SK-N-SH treated with all-trans-retinoic acid at 6 μM for 48 hours (cell line): Measurements from ENCODE around the gene IQCK.

Source experiments
- ATAC-seq: fragments of 200-7000 bp; cut with Tn5 transposase; 3 replicates; pipeline ENCODE4 v1.9.1; 2020; ENCODE audit warnings: mild to moderate bottlenecking, moderate library complexity
- ARNTL ChIP-seq: fragments of 450-650 bp; formaldehyde crosslinking; IDR thresholded peaks from 2 replicates; pipeline ENCODE4 v1.5.0; 2020; ENCODE audit warnings: low read depth, mild to moderate bottlenecking, moderate library complexity, borderline replicate concordance
- BACH2 ChIP-seq: fragments of 250-450 bp; sonication (Bioruptor Pico); IDR thresholded peaks from 2 replicates; pipeline ENCODE4 v1.9.0; 2021; ENCODE audit warnings: mild to moderate bottlenecking, borderline replicate concordance
- CREB5 ChIP-seq: fragments of 250-450 bp; sonication (Bioruptor Pico); IDR thresholded peaks from 2 replicates; pipeline ENCODE4 v1.5.1; 2020; ENCODE audit warnings: low read depth, mild to moderate bottlenecking, moderate library complexity
- CSDC2 ChIP-seq: fragments of 250-450 bp; sonication (Bioruptor Pico); IDR thresholded peaks from 2 replicates; pipeline ENCODE4 v1.5.0; 2020; ENCODE audit warnings: mild to moderate bottlenecking, moderate library complexity
- ESRRG ChIP-seq: fragments of 250-450 bp; sonication (Bioruptor Pico); IDR thresholded peaks from 2 replicates; pipeline ENCODE4 v1.6.1; 2021; ENCODE audit warnings: mild to moderate bottlenecking
- GLIS3 ChIP-seq: fragments of 250-450 bp; sonication (Bioruptor Pico); IDR thresholded peaks from 2 replicates; pipeline ENCODE4 v1.5.0; 2020; ENCODE audit warnings: mild to moderate bottlenecking, moderate library complexity
- ISL1 ChIP-seq: fragments of 250-450 bp; sonication (Bioruptor Pico); IDR thresholded peaks from 2 replicates; pipeline ENCODE4 v2.1.2; 2022; ENCODE audit warnings: mild to moderate bottlenecking, moderate library complexity
- OSR1 ChIP-seq: fragments of 250-450 bp; sonication (Bioruptor Pico); IDR thresholded peaks from 2 replicates; pipeline ENCODE4 v1.8.0; 2022; ENCODE audit warnings: moderate library complexity, mild to moderate bottlenecking, inconsistent platforms
- PATZ1 ChIP-seq: fragments of 250-450 bp; sonication (Bioruptor Pico); IDR thresholded peaks from 2 replicates; pipeline ENCODE4 v1.8.0; 2020; ENCODE audit warnings: mild to moderate bottlenecking, moderate library complexity, borderline replicate concordance
- POU6F1 ChIP-seq: fragments of 250-450 bp; sonication (Bioruptor Pico); IDR thresholded peaks from 2 replicates; pipeline ENCODE4 v1.8.0; 2021; ENCODE audit warnings: low read depth, mild to moderate bottlenecking, moderate library complexity, borderline replicate concordance
- PPARA ChIP-seq: fragments of 250-450 bp; sonication (Bioruptor Pico); IDR thresholded peaks from 2 replicates; pipeline ENCODE4 v1.5.0; 2020; ENCODE audit warnings: mild to moderate bottlenecking, borderline replicate concordance
- RARB ChIP-seq: fragments of 250-450 bp; sonication (Bioruptor Pico); IDR thresholded peaks from 2 replicates; pipeline ENCODE4 v1.8.0; 2021; ENCODE audit warnings: mild to moderate bottlenecking, moderate library complexity
- SNAI2 ChIP-seq: fragments of 250-450 bp; sonication (Bioruptor Pico); IDR thresholded peaks from 2 replicates; pipeline ENCODE4 v1.5.0; 2020; ENCODE audit warnings: mild to moderate bottlenecking, moderate library complexity
- TCF4 ChIP-seq: fragments of 250-450 bp; sonication (Bioruptor Pico); IDR thresholded peaks from 2 replicates; pipeline ENCODE4 v1.8.0; 2021; ENCODE audit warnings: mild to moderate bottlenecking, moderate library complexity, borderline replicate concordance
- TOX ChIP-seq: fragments of 250-450 bp; sonication (Bioruptor Pico); IDR thresholded peaks from 2 replicates; pipeline ENCODE4 v1.8.0; 2021; ENCODE audit warnings: mild to moderate bottlenecking, moderate library complexity, borderline replicate concordance
- TSHZ2 ChIP-seq: fragments of 250-450 bp; sonication (Bioruptor Pico); IDR thresholded peaks from 2 replicates; pipeline ENCODE4 v1.5.0; 2020; ENCODE audit warnings: mild to moderate bottlenecking, moderate library complexity
- ZC3H10 ChIP-seq: fragments of 250-450 bp; sonication (Bioruptor Pico); IDR thresholded peaks from 2 replicates; pipeline ENCODE4 v1.5.1; 2021; ENCODE audit warnings: mild to moderate bottlenecking, moderate library complexity
- ZFP3 ChIP-seq: fragments of 250-450 bp; sonication (Bioruptor Pico); IDR thresholded peaks from 2 replicates; pipeline ENCODE4 v1.5.0; 2020; ENCODE audit warnings: mild to moderate bottlenecking, moderate library complexity
- ZFP30 ChIP-seq: fragments of 450-650 bp; formaldehyde crosslinking; IDR thresholded peaks from 2 replicates; pipeline ENCODE4 v1.5.0; 2022; ENCODE audit warnings: mild to moderate bottlenecking, moderate library complexity
- ZNF565 ChIP-seq: fragments of 450-650 bp; formaldehyde crosslinking; conservative IDR thresholded peaks from 2 replicates; pipeline ENCODE4 v1.5.0; 2020; ENCODE audit warnings: low read depth, mild to moderate bottlenecking, moderate library complexity

The IQCK gene

GRCh38 chr16:19881783-19882182 is 163.7 kb downstream of the IQCK start (continued):
- TF ChIP-seq TCF4 (CRISPR knock-in tag) (no peak), SNAI2 (CRISPR knock-in tag) (no peak), CSDC2 (CRISPR knock-in tag) (no peak), ZNF565 (CRISPR knock-in tag) (no peak), ESRRG (CRISPR knock-in tag) (no peak), BACH2 (CRISPR knock-in tag) (no peak), ZFP3 (no peak), TSHZ2 (CRISPR knock-in tag) (no peak)

- TF ChIP-seq CREB5 (CRISPR knock-in tag) (no peak), SNAI2 (CRISPR knock-in tag) (no peak), POU6F1 (CRISPR knock-in tag) (no peak), RARB (CRISPR knock-in tag) (no peak), PATZ1 (CRISPR knock-in tag) (no peak), GLIS3 (no peak), OSR1 (CRISPR knock-in tag) (no peak), ZFP30 (CRISPR knock-in tag) (no peak), ZC3H10 (CRISPR knock-in tag) (no peak), PPARA (CRISPR knock-in tag) (no peak), TOX (no peak), CSDC2 (CRISPR knock-in tag) (no peak)
- no peak for ATAC-seq
These were observed 164.1 kb downstream of the IQCK start for GRCh38 chr16:19882186-19882585.

GRCh38 chr16:19882646-19883045 is 164.6 kb downstream of the IQCK start:
- TF ChIP-seq ISL1 (CRISPR knock-in tag) (no peak), TOX (no peak)
- ATAC-seq, result no peak

GRCh38 chr16:19883296-19883965 is 165.4 kb downstream of the IQCK start:
- TF ChIP-seq BACH2 (CRISPR knock-in tag) (no peak), ZC3H10 (CRISPR knock-in tag) (no peak), PPARA (CRISPR knock-in tag) (no peak), ARNTL (no peak), ISL1 (CRISPR knock-in tag) (no peak), TSHZ2 (CRISPR knock-in tag) (no peak), ESRRG (CRISPR knock-in tag) (no peak), TOX (no peak), RARB (CRISPR knock-in tag) (no peak), TCF4 (CRISPR knock-in tag) (no peak), ZNF565 (CRISPR knock-in tag) (no peak)
- ATAC-seq, result no peak
